ENCODE results near the gene PIGU. TPM values are rescaled to one million over a fixed set of nuclear protein-coding genes. Genes with fewer than 3 reads are reported as not detected.

Gene PIGU
- polyA plus RNA-seq, 3 donors: 5.8 to 11.3 (median 10.9) TPM

- Histone ChIP-seq H4K20me1 (ENCODE audit: insufficient read depth, low read length) (no peaks in the 10 kb centered on the region), H3K79me2 (ENCODE audit: insufficient read depth, low read length) (no peaks in the 10 kb centered on the region), H3K4me2 (replicated peaks; ENCODE audit: extremely low read depth, low read length, poor library complexity, severe bottlenecking) (no peak overlapping the region), H3K27ac (ENCODE audit: low read depth in 1 of 2, low read length in 2 of 2) (peak overlapping the region in 1 of 2 donors; percentile 56), H3K36me3 (replicated peaks in 1 of 2; ENCODE audit: control insufficient read depth in 1 of 2, insufficient read depth in 2 of 2, low read length in 2 of 2) (peaks cover 9 to 31% of the 10 kb centered on the region in 2 donors), H3K4me3 (replicated peaks in 1 of 3; ENCODE audit: low read depth in 2 of 3, low read length in 3 of 3) (no peak overlapping the region), H3K27me3 (ENCODE audit: control insufficient read depth in 2 of 2, insufficient read depth in 2 of 2, low read length in 2 of 2) (no peaks in the 10 kb centered on the region), H3K9me3 (replicated peaks in 1 of 2; ENCODE audit: control insufficient read depth in 1 of 2, insufficient read depth in 1 of 2, low read length in 2 of 2) (no peaks in the 10 kb centered on the region), H3K9ac (ENCODE audit: insufficient read depth, low read length, poor library complexity, severe bottlenecking) (no peak overlapping the region), H3K4me1 (ENCODE audit: control insufficient read depth in 1 of 2, insufficient read depth in 2 of 2, low read length in 2 of 2) (peaks cover 10 to 12% of the 10 kb centered on the region in 2 donors), H2AFZ (ENCODE audit: insufficient read depth, low read depth, low read length, poor library complexity, severe bottlenecking) (no peak overlapping the region)
- Mint-ChIP-seq H3K4me3 (no peak overlapping the region), H3K9me3 (no peaks in the 10 kb centered on the region), H3K27me3 (ENCODE audit: low read depth in 3 of 3) (peaks cover 0 to 2% (median 0%) of the 10 kb centered on the region in 3 donors), H3K4me1 (peaks cover 17% of the 10 kb centered on the region), H3K36me3 (peaks cover 14 to 27% of the 10 kb centered on the region in 2 donors), H3K27ac (peak overlapping the region in 5 of 7 donors; percentile 42 to 65 (median 51))
- TF ChIP-seq, protein P1, sequence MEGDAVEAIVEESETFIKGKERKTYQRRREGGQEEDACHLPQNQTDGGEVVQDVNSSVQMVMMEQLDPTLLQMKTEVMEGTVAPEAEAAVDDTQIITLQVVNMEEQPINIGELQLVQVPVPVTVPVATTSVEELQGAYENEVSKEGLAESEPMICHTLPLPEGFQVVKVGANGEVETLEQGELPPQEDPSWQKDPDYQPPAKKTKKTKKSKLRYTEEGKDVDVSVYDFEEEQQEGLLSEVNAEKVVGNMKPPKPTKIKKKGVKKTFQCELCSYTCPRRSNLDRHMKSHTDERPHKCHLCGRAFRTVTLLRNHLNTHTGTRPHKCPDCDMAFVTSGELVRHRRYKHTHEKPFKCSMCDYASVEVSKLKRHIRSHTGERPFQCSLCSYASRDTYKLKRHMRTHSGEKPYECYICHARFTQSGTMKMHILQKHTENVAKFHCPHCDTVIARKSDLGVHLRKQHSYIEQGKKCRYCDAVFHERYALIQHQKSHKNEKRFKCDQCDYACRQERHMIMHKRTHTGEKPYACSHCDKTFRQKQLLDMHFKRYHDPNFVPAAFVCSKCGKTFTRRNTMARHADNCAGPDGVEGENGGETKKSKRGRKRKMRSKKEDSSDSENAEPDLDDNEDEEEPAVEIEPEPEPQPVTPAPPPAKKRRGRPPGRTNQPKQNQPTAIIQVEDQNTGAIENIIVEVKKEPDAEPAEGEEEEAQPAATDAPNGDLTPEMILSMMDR (IDR thresholded peaks at IDR 0.05): no peak
- 81% methylated on average over 2 of the region's 7 CpGs for WGBS (ENCODE audit: insufficient coverage)
- intact Hi-C loops (cut with micrococcal nuclease): no loop called here
- peak; percentile 25 to 58 (median 41) for DNase-seq
Observed at GRCh38 chr20:34579979-34580940, 96.6 kb downstream of the PIGU start.

DNA sequence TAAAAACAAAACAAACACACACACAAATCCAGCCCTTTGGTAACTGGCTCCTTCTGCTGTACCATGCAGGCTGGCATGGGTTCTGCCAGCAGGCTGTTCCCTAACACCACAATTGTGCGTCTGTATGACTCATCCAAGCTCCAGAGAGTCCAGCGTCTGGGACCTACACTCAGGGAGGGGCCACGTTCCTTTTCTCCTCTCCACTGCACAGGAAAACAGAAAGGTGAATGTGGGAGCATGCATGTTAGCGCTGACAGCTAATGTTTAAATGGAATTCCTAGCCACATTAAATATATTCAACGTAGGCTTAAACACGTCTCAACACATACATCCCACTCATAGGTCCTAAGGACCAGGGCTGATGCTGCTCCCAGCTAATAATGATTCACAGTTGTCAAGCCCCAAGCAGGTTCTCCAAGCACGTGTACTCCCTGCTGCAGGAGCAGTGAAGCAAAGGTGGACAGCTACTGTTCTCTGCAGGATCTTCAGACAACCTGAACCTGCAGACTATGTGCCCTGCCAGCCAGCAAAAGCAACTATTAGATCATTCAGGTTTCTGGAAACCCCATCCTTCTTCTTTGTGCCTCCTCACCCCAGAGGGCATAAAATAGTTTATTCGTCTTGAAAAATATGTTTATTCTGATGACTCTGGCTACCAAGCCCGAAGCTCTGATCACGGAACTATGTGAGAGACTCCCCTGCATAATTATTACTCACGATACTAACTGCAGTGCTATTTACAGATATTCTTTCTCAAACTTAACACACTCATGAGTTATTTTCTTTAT is 97.5 kb downstream of the PIGU start:
- WGBS (ENCODE audit: insufficient coverage): 94% methylated on average over 5 of the region's 11 CpGs
- Mint-ChIP-seq H3K36me3 (peaks cover 16 to 28% of the 10 kb centered on the region in 2 donors), H3K4me3 (no peak overlapping the region), H3K27ac (peak overlapping the region in 3 of 7 donors; percentile 42 to 61 (median 51)), H3K9me3 (no peaks in the 10 kb centered on the region), H3K27me3 (ENCODE audit: low read depth in 3 of 3) (no peaks in the 10 kb centered on the region), H3K4me1 (peaks cover 17% of the 10 kb centered on the region)
- DNase-seq: peak in 1 of 3 donors; percentile 49
- H3K9ac ChIP-seq (ENCODE audit: insufficient read depth, low read length, poor library complexity, severe bottlenecking): no peak overlapping the region
- no peak overlapping the region for H3K4me2 ChIP-seq (replicated peaks; ENCODE audit: extremely low read depth, low read length, poor library complexity, severe bottlenecking)
- H3K79me2 ChIP-seq (ENCODE audit: insufficient read depth, low read length): no peaks in the 10 kb centered on the region
- no peak overlapping the region for H2AFZ ChIP-seq (ENCODE audit: insufficient read depth, low read depth, low read length, poor library complexity, severe bottlenecking)
- H3K9me3 ChIP-seq (replicated peaks in 1 of 2; ENCODE audit: control insufficient read depth in 1 of 2, insufficient read depth in 1 of 2, low read length in 2 of 2): no peaks in the 10 kb centered on the region
- intact Hi-C loops (cut with micrococcal nuclease): no loop called here
- H3K36me3 ChIP-seq (replicated peaks in 1 of 2; ENCODE audit: control insufficient read depth in 1 of 2, insufficient read depth in 2 of 2, low read length in 2 of 2): peaks cover 10 to 33% of the 10 kb centered on the region in 2 donors
- H4K20me1 ChIP-seq (ENCODE audit: insufficient read depth, low read length): no peaks in the 10 kb centered on the region
- H3K27ac ChIP-seq (ENCODE audit: low read depth in 1 of 2, low read length in 2 of 2): no peak overlapping the region
- peaks cover 10 to 12% of the 10 kb centered on the region in 2 donors for H3K4me1 ChIP-seq (ENCODE audit: control insufficient read depth in 1 of 2, insufficient read depth in 2 of 2, low read length in 2 of 2)
- TF ChIP-seq, protein P1 (IDR thresholded peaks at IDR 0.05): no peak
- H3K27me3 ChIP-seq (ENCODE audit: control insufficient read depth in 2 of 2, insufficient read depth in 2 of 2, low read length in 2 of 2): no peaks in the 10 kb centered on the region
- H3K4me3 ChIP-seq (replicated peaks in 1 of 3; ENCODE audit: low read depth in 2 of 3, low read length in 3 of 3): no peak overlapping the region
